Measurements from ENCODE around the gene SOHLH1. TPM values are rescaled to one million over a fixed set of nuclear protein-coding genes. Genes with fewer than 3 reads are reported as not detected.

The SOHLH1 gene
- total RNA-seq, 6 donors from 2014 or later: not detected

- H3K4me1 ChIP-seq: no peaks in the 10 kb centered on the region
- H3K9me3 ChIP-seq: no peaks in the 10 kb centered on the region
- DNase-seq (peak in 1 of 2 donors; percentile 68), ATAC-seq (ENCODE audit: low FRiP score in 2 of 2) (no peak)
- no peak overlapping the region for H3K4me3 ChIP-seq
- H3K27ac ChIP-seq: no peak overlapping the region
- H3K27me3 ChIP-seq: peaks cover 0 to 14% (median 0%) of the 10 kb centered on the region in 4 donors
- TF ChIP-seq POLR2A (IDR thresholded peaks at IDR 0.05) (no peak), CTCF (IDR thresholded peaks at IDR 0.05) (no peak), EP300 (IDR thresholded peaks at IDR 0.05) (no peak), POLR2AphosphoS5 (IDR thresholded peaks at IDR 0.05) (no peak)
- WGBS, 2 donors: 72 to 77% methylated on average over 10 to 20 of the region's 24 CpGs
- no peaks in the 10 kb centered on the region for H3K36me3 ChIP-seq
Observed at GRCh38 chr9:135741276-135742219, 42.3 kb upstream of the SOHLH1 start.

GRCh38 chr9:135739271-135740220 is 40.3 kb upstream of the SOHLH1 start:
- peaks cover 0 to 23% (median under 1%) of the 10 kb centered on the region in 4 donors for H3K27me3 ChIP-seq

GRCh38 chr9:135737840-135738521 is 38.7 kb upstream of the SOHLH1 start:
- Histone ChIP-seq H3K36me3 (no peaks in the 10 kb centered on the region), H3K4me3 (no peak overlapping the region), H3K9me3 (no peaks in the 10 kb centered on the region), H3K4me1 (no peaks in the 10 kb centered on the region), H3K27me3 (peaks cover 0 to 23% (median under 1%) of the 10 kb centered on the region in 4 donors), H3K27ac (no peak overlapping the region)
- 68 to 71% methylated on average over 5 to 14 of the region's 16 CpGs for WGBS, 2 donors
- ATAC-seq (ENCODE audit: low FRiP score in 2 of 2): no peak
- DNase-seq: peak in 1 of 2 donors; percentile 49
- TF ChIP-seq POLR2A (IDR thresholded peaks at IDR 0.05): no peak
- no peak for TF ChIP-seq POLR2AphosphoS5 (IDR thresholded peaks at IDR 0.05)
- TF ChIP-seq CTCF (IDR thresholded peaks at IDR 0.05): no peak
- no peak for TF ChIP-seq EP300 (IDR thresholded peaks at IDR 0.05)

More at GRCh38 chr9:135739271-135740220, 40.3 kb upstream of the SOHLH1 start:
- TF ChIP-seq POLR2A (IDR thresholded peaks at IDR 0.05) (no peak), EP300 (IDR thresholded peaks at IDR 0.05) (no peak), CTCF (IDR thresholded peaks at IDR 0.05) (no peak), POLR2AphosphoS5 (IDR thresholded peaks at IDR 0.05) (no peak)
- H3K4me1 ChIP-seq: no peaks in the 10 kb centered on the region
- H3K27ac ChIP-seq: no peak overlapping the region
- ATAC-seq (ENCODE audit: low FRiP score in 2 of 2) (no peak), DNase-seq (peak in 1 of 2 donors; percentile 61)
- WGBS, 2 donors: 66 to 67% methylated on average over 19 to 24 of the region's 28 CpGs
- H3K9me3 ChIP-seq: no peaks in the 10 kb centered on the region
- H3K36me3 ChIP-seq: no peaks in the 10 kb centered on the region
- H3K4me3 ChIP-seq: no peak overlapping the region

GRCh38 chr9:135736979-135737839 is 37.9 kb upstream of the SOHLH1 start:
- 66 to 67% methylated on average over 9 to 20 of the region's 23 CpGs for WGBS, 2 donors
- H3K27me3 ChIP-seq: peaks cover 0 to 23% (median under 1%) of the 10 kb centered on the region in 4 donors
- ATAC-seq (ENCODE audit: low FRiP score in 2 of 2) (no peak), DNase-seq (peak in 1 of 2 donors; percentile 69)
- no peak overlapping the region for H3K27ac ChIP-seq
- H3K4me1 ChIP-seq: no peaks in the 10 kb centered on the region
- no peak for TF ChIP-seq CTCF (IDR thresholded peaks at IDR 0.05)
- TF ChIP-seq POLR2A (IDR thresholded peaks at IDR 0.05): no peak
- no peak for TF ChIP-seq EP300 (IDR thresholded peaks at IDR 0.05)
- TF ChIP-seq POLR2AphosphoS5 (IDR thresholded peaks at IDR 0.05): no peak
- peaks cover 0 to under 1% (median 0%) of the 10 kb centered on the region in 4 donors for H3K9me3 ChIP-seq
- no peak overlapping the region for H3K4me3 ChIP-seq
- H3K36me3 ChIP-seq: no peaks in the 10 kb centered on the region

Measured in upper lobe of left lung (tissue), 6 donors.